HCT116 (cell line): Measurements from ENCODE around the gene CST4. TPM values are rescaled to one million over a fixed set of nuclear protein-coding genes. Genes with fewer than 3 reads are reported as not detected.

Experiments used
- ATAC-seq: fragments of 200-7000 bp; cut with Tn5 transposase; 2 replicates; pipeline ENCODE4 v1.9.1; 2020; ENCODE audit warnings: mild to moderate bottlenecking, moderate library complexity
- BruUV-seq: library from RNA; stranded (reverse); fragments of 400-500 nt; replicated peaks from 2 replicates; lab custom pipeline; 2021; lab: Mats Ljungman, UMichigan
- CTCF ChIA-PET: fragments of 300-600 bp; sonication (Branson Sonifier 250); formaldehyde crosslinking; loops from one replicate; lab custom pipeline; 2021; ENCODE audit warnings: antibody characterized with exemption; lab: Charles Lee
- POLR2A ChIA-PET: fragments of 300-600, 350-600 bp; sonication (Branson Sonifier 250); formaldehyde crosslinking; loops from one replicate; lab custom pipeline; 2021; ENCODE audit warnings: antibody characterized with exemption; lab: Charles Lee
- RAD21 ChIA-PET, 2 experiments: fragments of 300-600 bp; sonication (Branson Sonifier 250); formaldehyde crosslinking; loops; one replicate each; lab custom pipeline; 2023; ENCODE audit warnings: low total read pairs in 2 of 2; ENCODE audit not compliant: uncharacterized antibody in 2 of 2, unreplicated experiment in 2 of 2, low non-redundant PET in 1 of 2; lab: Charles Lee
- DNase-seq: peaks from one replicate; pipeline ENCODE4 v3.0.0-alpha.2; 2010; ENCODE audit warnings: low read depth, low spot score
- H2AFZ ChIP-seq: fragments of 200-600 bp; shearing (Covaris generic), sonication (generic); 2 replicates; pipeline ENCODE4 v1.6.1; 2017; ENCODE audit warnings: low read depth, mixed run types, mixed read lengths, antibody characterized with exemption, low read length; ENCODE audit not compliant: poor library complexity, severe bottlenecking
- H3K27ac ChIP-seq: 2 replicates; pipeline ENCODE4 v1.5.1; 2012; ENCODE audit warnings: low read depth, low read length
- H3K27me3 ChIP-seq: fragments of 200-600 bp; sonication (generic); 2 replicates; pipeline ENCODE4 v1.6.1; 2016; ENCODE audit warnings: mixed run types, low read length, mixed read lengths; ENCODE audit not compliant: insufficient read depth
- H3K36me3 ChIP-seq, 2 experiments: fragments of 200-500 bp in 1 of 2; fragments of 200-600 bp in 1 of 2; sonication (Bioruptor generic) in 1 of 2; sonication (generic) in 1 of 2; 2 replicates each; pipeline versions ENCODE4 v1.5.1 to v1.6.1; 2014 to 2016; ENCODE audit warnings: low read length in 2 of 2, inconsistent platforms in 1 of 2, mixed read lengths in 1 of 2, mixed run types in 1 of 2; ENCODE audit not compliant: insufficient read depth in 2 of 2, control insufficient read depth in 1 of 2
- H3K4me1 ChIP-seq, 2 experiments: fragments of 200-600 bp in 1 of 2; sonication (generic) in 1 of 2; 2 replicates each; pipeline versions ENCODE4 v1.5.1 to v1.6.1; 2012 to 2017; ENCODE audit warnings: low read length in 2 of 2, inconsistent platforms in 1 of 2, mild to moderate bottlenecking in 1 of 2, mixed read lengths in 1 of 2, mixed run types in 1 of 2, moderate library complexity in 1 of 2; ENCODE audit not compliant: insufficient read depth in 2 of 2, control insufficient read depth in 1 of 2
- H3K4me2 ChIP-seq: fragments of 200-600 bp; sonication (generic); 2 replicates; pipeline ENCODE4 v1.6.1; 2017; ENCODE audit warnings: mixed run types, low read length, mixed read lengths
- H3K4me3 ChIP-seq, 2 experiments: fragments of 200-600 bp in 1 of 2; sonication (generic) in 1 of 2; replicated peaks in 1 of 2; 2 replicates each; pipeline ENCODE4 v1.5.1; 2011 to 2016; ENCODE audit warnings: low read length in 2 of 2, control low read depth in 1 of 2, low read depth in 1 of 2, mild to moderate bottlenecking in 1 of 2, mixed read lengths in 1 of 2, mixed run types in 1 of 2
- H3K79me2 ChIP-seq: fragments of 200-600 bp; sonication (generic); 2 replicates; pipeline ENCODE4 v1.6.1; 2017; ENCODE audit warnings: mild to moderate bottlenecking, mixed run types, low read length, moderate library complexity, mixed read lengths; ENCODE audit not compliant: insufficient read depth
- H3K9ac ChIP-seq: fragments of 200-600 bp; sonication (generic); 2 replicates; pipeline ENCODE4 v1.6.1; 2016; ENCODE audit warnings: low read length, mixed read lengths
- H3K9me2 ChIP-seq: fragments of 200-600 bp; sonication (generic), shearing (Covaris generic); 2 replicates; pipeline ENCODE4 v1.6.1; 2017; ENCODE audit warnings: mixed run types, mild to moderate bottlenecking, moderate library complexity; ENCODE audit not compliant: insufficient read depth
- H3K9me3 ChIP-seq, 2 experiments: fragments of 200-500 bp in 1 of 2; fragments of 200-600 bp in 1 of 2; sonication (Bioruptor generic) in 1 of 2; sonication (generic) in 1 of 2; 2 replicates each; pipeline ENCODE4 v1.6.1; 2014 to 2017; ENCODE audit warnings: low read length in 2 of 2, mixed read lengths in 2 of 2, inconsistent platforms in 1 of 2, low read depth in 1 of 2, mild to moderate bottlenecking in 1 of 2, mixed run types in 1 of 2, moderate library complexity in 1 of 2; ENCODE audit not compliant: control insufficient read depth in 1 of 2, insufficient read depth in 1 of 2
- H4K20me1 ChIP-seq: fragments of 200-600 bp; sonication (generic), shearing (Covaris generic); 2 replicates; pipeline ENCODE4 v1.6.1; 2017; ENCODE audit warnings: mixed run types, mild to moderate bottlenecking, moderate library complexity; ENCODE audit not compliant: insufficient read depth
- CEBPB ChIP-seq: IDR thresholded peaks from 2 replicates; pipeline ENCODE4 v1.6.1; 2012; ENCODE audit warnings: low read depth
- CTCF ChIP-seq, 3 experiments: fragments of 200-600 bp in 1 of 3; sonication (generic) in 1 of 3; IDR thresholded peaks in 2 of 3; conservative IDR thresholded peaks in 1 of 3; 2 replicates each; pipeline ENCODE4 v1.5.1; 2012 to 2017; ENCODE audit warnings: low read depth in 2 of 3, low read length in 2 of 3, antibody characterized with exemption in 1 of 3, borderline replicate concordance in 1 of 3, control low read depth in 1 of 3, mild to moderate bottlenecking in 1 of 3, mixed read lengths in 1 of 3, mixed run types in 1 of 3, moderate library complexity in 1 of 3; ENCODE audit not compliant: insufficient read depth in 1 of 3
- EGR1 ChIP-seq: IDR thresholded peaks from 2 replicates; pipeline ENCODE4 v1.6.1; 2012; ENCODE audit warnings: low read depth
- EZH2 ChIP-seq: fragments of 200-600 bp; sonication (generic); IDR thresholded peaks from 2 replicates; pipeline ENCODE4 v1.6.1; 2017; ENCODE audit warnings: antibody characterized with exemption, mixed run types
- FOSL1 ChIP-seq: IDR thresholded peaks from 2 replicates; pipeline ENCODE4 v1.6.1; 2012; ENCODE audit warnings: low read depth
- POLR2A ChIP-seq: IDR thresholded peaks from 2 replicates; pipeline ENCODE4 v1.7.0; 2011; ENCODE audit warnings: borderline replicate concordance; ENCODE audit not compliant: insufficient read depth, insufficient read length; ENCODE audit errors: extremely low read depth
- SIN3A ChIP-seq: IDR thresholded peaks from 2 replicates; pipeline ENCODE4 v1.6.1; 2012; ENCODE audit warnings: low read depth
- SRF ChIP-seq: IDR thresholded peaks from 2 replicates; pipeline ENCODE4 v1.6.1; 2012; ENCODE audit warnings: low read depth
- TCF7L2 ChIP-seq: IDR thresholded peaks from 2 replicates; pipeline ENCODE4 v1.7.0; 2011; ENCODE audit warnings: borderline replicate concordance, inconsistent platforms; ENCODE audit not compliant: insufficient read depth, insufficient read length; ENCODE audit errors: extremely low read depth
- YY1 ChIP-seq: IDR thresholded peaks from 2 replicates; pipeline ENCODE4 v1.6.1; 2011; ENCODE audit warnings: low read length, low read depth, moderate library complexity, mild to moderate bottlenecking; ENCODE audit not compliant: insufficient replicate concordance; ENCODE audit errors: extremely low read depth
- ZNF274 ChIP-seq: fragments of 200-500 bp; sonication (Bioruptor generic); IDR thresholded peaks from 2 replicates; pipeline ENCODE4 v1.6.1; 2014; ENCODE audit warnings: mild to moderate bottlenecking, low read depth, low read length, inconsistent platforms
- intact Hi-C: fragments of 100-400 bp; cut with micrococcal nuclease; formaldehyde crosslinking; loops from 2 replicates; pipeline ENCODE4 v1.10.0; 2022
- total RNA-seq: library from RNA; stranded (reverse); gene quantifications from one replicate; pipeline ENCODE4 v1.2.1, GENCODE V29; 2021; ENCODE audit not compliant: unreplicated experiment

The CST4 gene
- total RNA-seq, 1 experiment from 2014 or later: not detected

GRCh38 chr20:23670361-23670760, 18.5 kb downstream of the CST4 start:
- no peak overlapping the region for H3K4me3 ChIP-seq
- no peaks in the 10 kb centered on the region for H3K36me3 ChIP-seq
- no TSS peak for BruUV-seq
- intact Hi-C loops: no loop called here
- ChIA-PET CTCF (no interaction called here), POLR2A (no interaction called here), RAD21 (no interaction called here)
- H3K27me3 ChIP-seq: peaks cover 7% of the 10 kb centered on the region; the same call in 1 of the 2 replicates
- H2AFZ ChIP-seq: no peak overlapping the region
- ATAC-seq (no peak), DNase-seq (no peak)
- TF ChIP-seq ZNF274 (no peak), SRF (no peak), EZH2 (no peak), YY1 (no peak), CTCF (IDR thresholded peaks at IDR 0.05 in 2 of 3, conservative IDR thresholded peaks at IDR 0.05 in 1 of 3; ENCODE audit: borderline replicate concordance in 1 of 3, insufficient read depth in 1 of 3, low read depth in 2 of 3, low read length in 2 of 3) (no peak), POLR2A (no peak), CEBPB (no peak), EGR1 (no peak), SIN3A (no peak), FOSL1 (no peak), TCF7L2 (no peak)
- H3K4me2 ChIP-seq: no peak overlapping the region
- no peaks in the 10 kb centered on the region for H3K79me2 ChIP-seq
- H3K27ac ChIP-seq: no peak overlapping the region
- H4K20me1 ChIP-seq: no peaks in the 10 kb centered on the region
- no peaks in the 10 kb centered on the region for H3K9me2 ChIP-seq
- no peaks in the 10 kb centered on the region for H3K9me3 ChIP-seq
- no peak overlapping the region for H3K9ac ChIP-seq
- no peaks in the 10 kb centered on the region for H3K4me1 ChIP-seq
